Midbrain (tissue), 1 donor: Measurements from ENCODE around the gene C6orf89.
"Not testable (repeated sequence)": the region's sequence is repeated elsewhere in the genome, so short reads cannot be mapped to it uniquely, and the experiment has no call there.

Experiments
- DNase-seq: peaks from one replicate; lab custom pipeline; 2025; lab: John Stamatoyannopoulos, UW

The C6orf89 gene

DNA sequence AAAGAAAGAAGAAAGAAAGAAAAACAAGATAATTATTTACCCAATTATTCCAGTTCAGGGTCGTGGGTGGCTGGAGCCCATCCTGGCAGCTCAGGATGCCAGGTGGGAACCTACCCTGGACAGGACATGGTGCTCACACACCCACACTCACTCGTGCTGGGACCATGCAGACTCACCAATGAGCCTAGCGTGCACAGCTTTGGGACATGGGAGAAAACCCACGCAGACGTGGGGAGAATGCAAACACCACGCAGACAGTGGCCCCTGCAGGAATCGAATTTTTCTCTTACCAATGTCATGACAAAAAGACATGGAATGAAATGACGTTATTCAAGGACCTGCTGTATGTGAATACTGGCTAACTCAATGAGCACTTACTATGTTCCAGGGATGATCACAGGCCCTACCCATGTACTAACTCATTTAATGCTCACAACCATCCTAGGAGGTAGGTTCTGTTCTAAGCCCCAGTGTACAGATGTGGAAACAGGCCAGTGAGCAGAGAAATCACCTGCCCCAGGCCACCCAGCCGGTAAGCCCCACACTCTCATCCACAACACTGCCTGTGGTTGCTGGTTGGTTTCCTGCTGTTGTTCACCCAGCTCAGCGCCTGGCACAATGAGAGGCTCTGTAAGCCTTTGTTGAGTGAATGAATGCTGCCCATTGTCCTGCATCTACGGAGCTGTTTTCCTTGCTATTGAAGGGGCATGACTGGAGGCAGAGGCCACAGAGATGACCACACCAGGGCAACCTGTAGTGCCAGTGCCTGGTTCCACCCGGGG is 62.0 kb downstream of the C6orf89 start:
- peak; percentile 91 for DNase-seq

- DNase-seq, result not testable (repeated sequence)
Measured at GRCh38 chr6:36949076-36949475, 63.3 kb downstream of the C6orf89 start.

DNA sequence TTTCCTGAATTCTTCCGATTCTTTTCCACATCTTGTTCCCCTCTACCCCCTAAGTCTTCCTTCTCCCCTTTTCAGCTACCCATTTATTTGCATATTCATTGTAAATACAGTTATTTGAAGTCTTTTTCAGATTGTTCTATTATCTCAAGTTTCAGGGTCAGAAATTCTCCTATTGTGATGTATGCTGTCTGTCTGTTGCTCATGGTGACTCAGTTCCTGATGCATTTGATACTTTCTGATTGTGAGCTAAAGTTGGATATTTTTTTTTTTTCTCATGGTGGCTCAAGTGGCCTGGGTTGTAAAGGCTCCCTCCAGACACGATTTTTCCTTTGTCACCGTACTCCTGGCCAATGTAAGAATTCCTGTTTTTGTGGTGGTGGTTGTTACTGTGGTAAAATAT is 63.9 kb downstream of the C6orf89 start:
- DNase-seq, result no peak

DNA sequence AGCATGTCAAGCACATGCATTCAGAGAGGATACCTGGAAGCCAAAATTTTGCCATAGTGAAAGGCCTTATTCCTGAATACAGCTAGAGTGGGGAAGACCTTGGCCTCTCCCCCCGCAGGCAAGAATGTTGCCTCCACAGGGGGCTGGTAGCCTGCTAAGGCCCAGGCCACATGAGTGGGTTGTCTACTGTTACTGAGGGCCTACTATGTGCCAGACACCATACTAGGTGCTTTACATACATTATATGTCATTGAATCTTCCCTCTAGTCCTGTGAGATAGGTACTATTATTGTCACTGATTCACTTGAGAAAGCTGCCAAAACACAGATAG is 68.1 kb downstream of the C6orf89 start:
- no peak for DNase-seq

- DNase-seq, result peak; percentile 32
Measured at GRCh38 chr6:36954262-36954931, 68.6 kb downstream of the C6orf89 start, which contains the start of gene PI16. TSS of gene PI16 (plus strand) at chr6:36954738. CDS start at chr6:36954761, 23 bp downstream.

- DNase-seq, result no peak
Measured at GRCh38 chr6:36955136-36955535, 69.4 kb downstream of the C6orf89 start.

- no peak for DNase-seq
Measured at GRCh38 chr6:36955671-36956445, 70.1 kb downstream of the C6orf89 start.

DNA sequence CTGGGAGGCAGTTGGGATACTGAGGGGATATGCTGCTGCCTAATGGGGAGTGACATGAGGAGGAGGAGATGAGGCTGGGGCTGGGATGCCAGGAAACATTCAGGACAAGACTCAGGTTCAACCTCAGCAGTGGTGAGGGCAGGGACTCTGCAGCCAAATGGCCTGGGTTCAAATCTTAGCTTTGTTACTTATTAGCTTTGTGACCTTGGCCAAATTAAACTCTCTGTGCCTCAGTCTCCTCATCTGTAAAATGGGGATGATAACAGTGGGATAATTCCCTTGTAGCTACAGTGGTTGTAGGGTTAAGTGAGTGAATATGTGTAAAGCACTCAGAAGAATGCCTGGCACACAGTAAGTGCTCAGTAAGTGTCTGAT is 70.7 kb downstream of the C6orf89 start:
- DNase-seq, result no peak

DNA sequence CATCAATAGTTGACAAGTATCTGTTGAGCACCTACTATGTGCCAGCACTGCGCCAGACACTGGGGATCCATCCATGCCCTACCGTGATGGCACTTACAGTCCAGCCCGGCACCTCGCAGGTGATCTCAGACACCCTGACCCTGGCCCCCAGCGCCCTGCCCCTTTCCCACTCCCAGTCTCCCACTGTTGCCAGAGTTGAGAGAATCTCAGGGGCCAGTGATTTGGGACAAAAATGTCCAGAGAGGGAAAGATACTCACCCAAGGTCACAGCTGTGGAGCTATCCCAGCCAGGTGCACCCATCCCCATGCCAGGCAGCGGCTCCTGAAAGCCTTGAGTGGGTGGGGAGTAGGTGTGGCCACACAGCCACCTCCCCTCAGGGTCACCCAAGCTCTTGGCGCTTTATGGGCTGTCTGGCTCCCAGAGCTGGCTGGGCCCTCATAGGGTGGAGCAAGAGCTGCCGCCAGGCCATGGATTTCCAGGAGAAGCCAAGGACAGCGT is 72.1 kb downstream of the C6orf89 start:
- DNase-seq, result no peak

DNA sequence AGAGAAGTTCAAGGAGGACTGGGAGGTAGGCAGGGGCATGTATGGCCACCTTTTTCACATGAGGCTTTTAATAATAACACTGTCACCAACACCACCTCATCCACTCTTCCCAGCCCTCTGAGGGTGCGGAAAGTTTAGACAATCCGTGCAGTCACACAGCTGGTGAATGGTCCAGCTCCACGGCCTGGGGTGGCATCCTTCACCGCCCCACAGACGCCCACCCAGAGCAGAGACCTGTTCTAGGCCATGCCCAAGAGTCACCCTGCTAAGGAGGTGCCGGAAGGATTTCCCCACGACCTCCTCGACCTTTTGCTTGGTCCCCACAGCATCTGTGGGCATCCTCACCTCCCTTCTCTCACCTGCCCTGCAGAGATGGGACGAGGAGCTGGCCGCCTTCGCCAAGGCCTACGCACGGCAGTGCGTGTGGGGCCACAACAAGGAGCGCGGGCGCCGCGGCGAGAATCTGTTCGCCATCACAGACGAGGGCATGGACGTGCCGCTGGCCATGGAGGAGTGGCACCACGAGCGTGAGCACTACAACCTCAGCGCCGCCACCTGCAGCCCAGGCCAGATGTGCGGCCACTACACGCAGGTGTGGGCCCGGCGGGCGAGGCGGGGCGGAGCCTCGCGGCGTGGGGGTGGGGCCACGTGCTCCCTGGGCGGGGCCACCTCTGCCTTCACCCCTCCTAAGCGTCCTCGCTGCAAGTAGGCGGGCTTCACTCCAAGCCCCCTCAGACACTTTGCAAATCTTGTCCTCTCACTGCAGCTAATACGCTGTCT is 73.2 kb downstream of the C6orf89 start:
- DNase-seq, result no peak

DNA sequence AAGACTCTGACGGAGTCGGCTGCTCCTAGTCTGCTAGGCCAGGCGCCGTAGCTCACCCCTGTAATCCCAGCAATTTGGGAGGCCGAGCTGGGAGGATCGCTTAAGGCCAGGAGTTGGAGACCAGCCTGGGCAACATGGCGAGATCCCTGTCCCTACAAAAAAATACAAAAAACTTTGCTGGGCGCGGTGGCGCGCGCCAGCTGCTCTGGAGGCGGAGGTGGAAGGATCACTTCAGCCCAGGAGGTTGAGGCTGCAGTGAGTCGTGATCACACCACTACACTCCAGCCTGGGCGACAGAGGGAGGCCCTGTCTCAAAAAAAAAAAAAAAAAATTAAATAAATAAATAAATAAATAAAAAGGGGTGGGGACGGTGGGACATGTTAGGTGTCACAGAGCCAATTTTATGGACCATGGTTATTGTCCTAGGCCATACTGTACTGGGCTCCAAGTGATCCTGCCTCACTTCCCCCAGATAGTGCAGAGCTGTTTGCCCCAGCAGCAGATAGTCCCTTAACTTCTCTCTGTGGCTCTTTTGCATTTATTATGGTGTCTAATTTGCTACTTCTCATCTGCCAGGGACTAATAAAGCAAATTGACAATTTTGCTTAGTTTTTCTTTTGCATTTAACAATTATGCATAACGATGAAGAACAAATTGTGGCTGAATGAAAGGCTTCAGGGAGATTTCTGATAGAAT is 74.0 kb downstream of the C6orf89 start:
- DNase-seq, result no peak

GRCh38 chr6:36961441-36962435 is 76.0 kb downstream of the C6orf89 start:
- no peak for DNase-seq

GRCh38 chr6:36962874-36963273 is 77.1 kb downstream of the C6orf89 start:
- peak; percentile 59 for DNase-seq

DNA sequence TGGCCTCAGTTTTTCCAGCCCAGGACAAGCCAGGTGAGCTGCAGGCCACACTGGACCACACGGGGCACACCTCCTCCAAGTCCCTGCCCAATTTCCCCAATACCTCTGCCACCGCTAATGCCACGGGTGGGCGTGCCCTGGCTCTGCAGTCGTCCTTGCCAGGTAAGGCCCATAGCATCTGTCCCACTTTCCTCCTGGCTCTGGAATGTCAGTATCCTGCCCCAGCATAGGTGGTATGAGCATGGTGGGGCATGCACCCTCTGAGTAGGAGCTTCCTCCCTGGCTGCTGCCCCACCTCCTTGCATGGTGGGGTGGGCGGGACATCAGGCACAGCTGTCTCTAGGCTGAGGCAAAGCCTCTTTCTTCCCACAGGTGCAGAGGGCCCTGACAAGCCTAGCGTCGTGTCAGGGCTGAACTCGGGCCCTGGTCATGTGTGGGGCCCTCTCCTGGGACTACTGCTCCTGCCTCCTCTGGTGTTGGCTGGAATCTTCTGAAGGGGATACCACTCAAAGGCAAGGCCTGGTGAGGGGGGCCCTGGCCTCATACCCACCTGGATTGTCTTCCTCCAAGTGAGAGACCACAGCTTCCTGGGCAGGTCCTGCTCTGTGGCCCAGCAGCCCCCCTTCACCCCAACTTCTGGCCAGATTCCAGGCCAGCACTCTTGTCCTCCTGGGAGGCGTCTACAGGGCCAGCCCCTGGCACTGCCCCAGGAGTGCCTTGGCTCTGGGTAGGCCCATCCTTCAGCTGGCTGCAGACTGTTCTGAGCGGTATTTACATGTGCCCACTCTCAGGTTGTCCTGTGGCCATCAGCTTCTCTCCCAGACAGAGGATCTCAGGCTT is 77.9 kb downstream of the C6orf89 start:
- peak; percentile 27 for DNase-seq

- no peak for DNase-seq
Measured at GRCh38 chr6:36964349-36964748, 78.6 kb downstream of the C6orf89 start.

DNA sequence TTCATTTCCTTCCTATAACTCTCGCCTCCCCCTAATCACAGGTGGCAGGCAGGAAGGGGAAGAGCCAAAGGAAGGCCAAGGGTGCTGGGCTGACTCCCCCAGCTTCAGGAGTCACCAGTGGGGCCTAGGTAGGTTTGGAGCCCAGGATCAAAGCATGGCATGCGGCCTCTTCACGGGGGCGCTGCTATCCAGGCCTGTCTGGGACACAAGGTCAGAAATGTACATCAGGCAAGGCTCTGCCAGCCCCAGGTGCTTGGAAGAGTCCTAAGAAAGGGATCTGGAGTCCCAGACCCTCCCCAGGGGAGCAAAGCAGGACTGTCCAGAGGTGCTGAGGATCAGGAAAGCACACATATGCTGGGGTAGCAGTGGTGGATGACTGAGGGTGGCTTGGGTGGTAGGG is 79.2 kb downstream of the C6orf89 start:
- no peak for DNase-seq

- DNase-seq, result no peak
Measured at GRCh38 chr6:36967301-36967700, 81.5 kb downstream of the C6orf89 start.

- no peak for DNase-seq
Measured at GRCh38 chr6:36967757-36968156, 82.0 kb downstream of the C6orf89 start.
